Activated CD4-positive, alpha-beta T cell treated with anti-CD3 and anti-CD28 coated beads, Interleukin-2, amount 10 ng/mL, durations not matched to agents 24 days and 14 days (primary cell): ENCODE results near the gene SERPINB10. TPM values are rescaled to one million over a fixed set of nuclear protein-coding genes. Genes with fewer than 3 reads are reported as not detected.

Experiments
- DNase-seq: peaks from one replicate; pipeline ENCODE4 v3.0.0; 2022
- H3K27ac Mint-ChIP-seq: one replicate; pipeline ENCODE4 v1.8.0; 2022; ENCODE audit warnings: mild to moderate bottlenecking, mixed read lengths
- H3K27me3 Mint-ChIP-seq: one replicate; pipeline ENCODE4 v1.8.0; 2022; ENCODE audit warnings: mixed read lengths
- H3K36me3 Mint-ChIP-seq: one replicate; pipeline ENCODE4 v1.8.0; 2022; ENCODE audit warnings: low read depth, mild to moderate bottlenecking, mixed read lengths
- H3K4me1 Mint-ChIP-seq: one replicate; pipeline ENCODE4 v1.8.0; 2021; ENCODE audit warnings: mixed read lengths
- H3K4me3 Mint-ChIP-seq: one replicate; pipeline ENCODE4 v1.8.0; 2022; ENCODE audit warnings: mild to moderate bottlenecking, moderate library complexity, mixed read lengths
- H3K9me3 Mint-ChIP-seq: one replicate; pipeline ENCODE4 v1.8.0; 2021; ENCODE audit warnings: mixed read lengths
- intact Hi-C: fragments of 100-400 bp; cut with micrococcal nuclease; formaldehyde crosslinking; loops from one replicate; pipeline ENCODE4 v1.15.1; 2023
- total RNA-seq: library from RNA; stranded (reverse); gene quantifications from 2 replicates; pipeline ENCODE4 v1.2.3, GENCODE V29; 2022

Gene SERPINB10
- total RNA-seq, 1 donor from 2014 or later, result not detected

DNA sequence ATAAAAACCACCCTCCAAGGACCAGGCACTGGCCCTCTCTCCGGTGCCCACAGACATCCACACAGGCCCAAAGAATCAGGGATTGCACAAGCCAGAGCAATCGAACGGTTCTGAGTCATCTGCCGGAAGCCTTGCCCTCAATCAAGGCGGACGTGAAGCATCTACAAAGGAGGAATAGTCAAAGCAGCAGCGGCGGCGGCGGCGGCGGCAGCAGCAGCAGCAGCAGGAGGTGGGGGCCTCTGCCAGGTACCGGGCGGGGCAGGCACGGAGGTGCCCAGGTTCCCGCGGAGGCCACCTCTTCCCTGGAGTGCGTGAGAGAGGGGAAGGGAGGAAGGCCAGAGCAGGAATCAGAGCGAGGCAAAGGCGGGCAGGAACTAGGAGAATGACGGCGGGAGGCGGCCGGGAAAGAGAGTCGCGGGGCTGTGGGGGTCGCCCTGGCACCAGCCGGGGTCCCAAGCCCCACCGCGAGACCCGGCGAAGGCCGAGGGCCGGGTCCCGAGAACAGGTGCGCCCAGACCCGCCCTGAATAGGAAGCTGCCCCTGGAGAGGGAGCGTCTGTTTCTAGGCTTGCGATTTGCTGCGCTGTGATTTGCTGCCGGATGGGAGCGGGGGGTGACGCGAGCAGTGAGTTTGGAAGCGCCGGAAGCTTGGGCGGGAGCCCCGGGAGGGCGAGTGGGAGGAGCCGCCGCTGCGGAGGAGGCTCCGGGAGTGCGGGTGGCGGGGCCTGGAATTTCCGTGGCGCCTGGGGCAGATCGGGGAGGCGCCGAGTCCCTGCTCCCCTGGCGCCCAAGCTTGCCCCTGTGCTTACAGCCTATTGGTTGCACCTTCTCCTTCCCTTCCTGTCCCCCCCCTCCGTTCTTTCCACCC lies 62.4 kb downstream of the SERPINB10 start, which contains the start of gene SERPINB8:
Gene SERPINB8 (plus strand): TSS at position 140 of the 867 bp plus-strand sequence. CDS start 8,228 bp downstream, outside the sequence.
- Mint-ChIP-seq H3K4me1 (peaks cover 35% of the 10 kb centered on the region), H3K9me3 (no peaks in the 10 kb centered on the region), H3K4me3 (peak within 1 kb of the TSS; percentile 93), H3K36me3 (peaks cover 19% of the 10 kb centered on the region), H3K27ac (peak within 1 kb of the TSS; percentile 92), H3K27me3 (no peaks in the 10 kb centered on the region)
- intact Hi-C loops, result loop anchor here (1.0 to 5.0 kb wide), 4 partner anchors 19 to 548 kb away; partner anchors contain the start of gene VPS4B
- peak; percentile 94 for DNase-seq

DNA sequence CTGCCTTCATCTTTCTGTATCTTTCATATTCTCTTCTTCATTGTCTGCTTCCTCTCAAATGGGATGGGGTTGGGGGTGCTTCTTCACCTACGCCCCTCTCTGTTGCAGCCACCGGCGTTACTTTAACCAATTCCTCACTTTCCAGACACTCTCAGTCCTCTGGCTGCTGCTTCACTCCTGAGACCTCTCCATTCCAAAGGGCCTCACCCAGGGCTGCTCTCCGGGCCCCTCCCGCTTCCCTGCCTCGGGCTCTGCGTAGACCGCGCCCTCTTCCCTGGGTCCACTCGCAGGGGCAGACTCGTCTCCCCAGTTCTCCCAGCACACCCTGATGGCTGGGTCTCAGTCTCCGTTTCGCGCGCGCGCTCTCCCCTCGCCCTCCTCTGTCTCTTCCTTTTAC lies 63.0 kb downstream of the SERPINB10 start:
- DNase-seq, result no peak
- Mint-ChIP-seq H3K9me3 (no peaks in the 10 kb centered on the region), H3K36me3 (peaks cover 19% of the 10 kb centered on the region), H3K27me3 (no peaks in the 10 kb centered on the region), H3K4me3 (peak overlapping the region; percentile 93), H3K4me1 (peaks cover 37% of the 10 kb centered on the region), H3K27ac (peak overlapping the region; percentile 92)
- intact Hi-C loops, result loop anchor here (1.0 to 5.0 kb wide), 4 partner anchors 20 to 549 kb away; partner anchors contain the start of gene VPS4B

DNA sequence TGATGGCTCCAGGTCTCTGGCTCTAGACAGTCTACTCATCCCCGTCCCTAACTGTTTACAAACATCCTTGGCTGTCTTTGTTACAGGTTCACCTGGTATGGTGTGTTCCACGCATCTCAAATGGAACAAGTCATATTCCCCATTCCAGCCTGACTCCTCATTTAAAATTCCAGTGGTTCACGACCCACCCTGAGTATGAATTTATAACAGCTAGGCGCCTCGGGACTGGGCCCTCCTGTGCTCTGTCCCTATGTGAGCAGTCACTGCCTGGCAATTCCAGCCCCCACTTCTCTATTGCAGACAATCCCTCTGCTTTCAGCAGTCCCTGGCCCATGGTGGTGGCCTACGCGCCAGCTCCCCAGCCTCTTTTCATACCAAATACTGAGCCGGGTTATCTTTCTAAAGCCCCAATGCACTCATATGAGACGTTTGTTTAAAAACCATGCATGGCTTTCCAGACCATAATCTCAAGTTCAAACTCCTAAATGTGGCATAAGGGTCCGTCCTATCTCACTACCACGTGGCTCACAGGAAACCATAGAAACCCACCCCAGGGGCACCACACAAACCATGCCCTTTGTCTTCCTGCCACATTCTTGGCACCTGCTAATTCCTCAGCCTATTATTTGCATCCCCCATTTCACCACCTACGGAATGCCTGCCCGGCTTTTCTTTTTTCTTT lies 63.7 kb downstream of the SERPINB10 start:
- intact Hi-C loops, result loop anchor here (2.0 to 5.0 kb wide), 2 partner anchors 23 to 34 kb away; no protein-coding TSS in a partner anchor
- H3K9me3 Mint-ChIP-seq, result no peaks in the 10 kb centered on the region
- peaks cover 19% of the 10 kb centered on the region for H3K36me3 Mint-ChIP-seq
- peak overlapping the region; percentile 92 for H3K27ac Mint-ChIP-seq
- peak overlapping the region; percentile 93 for H3K4me3 Mint-ChIP-seq
- H3K4me1 Mint-ChIP-seq, result peaks cover 37% of the 10 kb centered on the region
- peak; percentile 58 for DNase-seq
- no peaks in the 10 kb centered on the region for H3K27me3 Mint-ChIP-seq

DNA sequence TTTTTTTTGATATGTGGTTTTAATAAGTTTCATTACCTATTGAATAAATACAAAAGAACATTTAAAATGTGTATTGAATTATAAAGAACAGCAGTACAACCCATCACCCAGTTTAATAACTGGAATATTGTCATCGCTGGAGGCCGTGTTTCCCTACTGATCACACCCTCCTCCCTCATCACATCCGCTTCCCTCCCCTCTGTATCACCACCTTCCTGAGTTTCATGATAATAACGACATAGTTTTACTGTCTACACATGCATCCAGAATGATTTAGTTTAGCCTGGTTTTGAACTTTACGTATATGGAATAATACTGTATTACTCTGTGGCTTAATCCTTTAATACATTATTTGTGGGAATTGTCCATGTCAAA lies 64.2 kb downstream of the SERPINB10 start:
- H3K4me3 Mint-ChIP-seq, result peak overlapping the region; percentile 24
- H3K27me3 Mint-ChIP-seq, result no peaks in the 10 kb centered on the region
- intact Hi-C loops, result loop anchor here (5.0 kb wide), 1 partner anchor 35 kb away; no protein-coding TSS in a partner anchor
- peak overlapping the region; percentile 51 for H3K27ac Mint-ChIP-seq
- H3K36me3 Mint-ChIP-seq, result peaks cover 16% of the 10 kb centered on the region
- no peak for DNase-seq
- H3K4me1 Mint-ChIP-seq, result peaks cover 37% of the 10 kb centered on the region
- no peaks in the 10 kb centered on the region for H3K9me3 Mint-ChIP-seq

DNA sequence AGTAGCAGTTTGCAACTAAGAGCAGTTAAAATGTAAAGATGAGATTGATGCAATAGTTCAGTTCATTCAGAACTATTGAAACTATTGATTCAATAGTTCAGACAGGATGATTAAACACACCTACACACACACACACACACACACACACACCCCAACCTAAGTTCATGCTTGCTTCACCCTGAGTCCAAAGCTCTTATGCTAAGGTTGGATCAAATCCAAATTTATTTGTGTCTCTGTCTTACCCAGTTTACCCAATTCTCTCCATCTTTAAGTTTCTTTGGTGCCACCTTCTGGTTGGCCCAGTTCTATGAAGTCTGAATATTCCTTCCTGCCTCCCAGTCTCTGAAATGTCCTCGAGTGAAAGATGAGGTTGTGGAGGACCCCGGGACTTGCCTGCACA lies 67.2 kb downstream of the SERPINB10 start:
- H3K27me3 Mint-ChIP-seq, result no peaks in the 10 kb centered on the region
- H3K36me3 Mint-ChIP-seq, result peaks cover 3% of the 10 kb centered on the region
- H3K27ac Mint-ChIP-seq, result no peak overlapping the region
- DNase-seq, result peak; percentile 73
- intact Hi-C loops, result loop anchor here (1.0 to 5.0 kb wide), 2 partner anchors 12 to 38 kb away; no protein-coding TSS in a partner anchor
- no peak overlapping the region for H3K4me3 Mint-ChIP-seq
- no peaks in the 10 kb centered on the region for H3K9me3 Mint-ChIP-seq
- peaks cover 34% of the 10 kb centered on the region for H3K4me1 Mint-ChIP-seq

DNA sequence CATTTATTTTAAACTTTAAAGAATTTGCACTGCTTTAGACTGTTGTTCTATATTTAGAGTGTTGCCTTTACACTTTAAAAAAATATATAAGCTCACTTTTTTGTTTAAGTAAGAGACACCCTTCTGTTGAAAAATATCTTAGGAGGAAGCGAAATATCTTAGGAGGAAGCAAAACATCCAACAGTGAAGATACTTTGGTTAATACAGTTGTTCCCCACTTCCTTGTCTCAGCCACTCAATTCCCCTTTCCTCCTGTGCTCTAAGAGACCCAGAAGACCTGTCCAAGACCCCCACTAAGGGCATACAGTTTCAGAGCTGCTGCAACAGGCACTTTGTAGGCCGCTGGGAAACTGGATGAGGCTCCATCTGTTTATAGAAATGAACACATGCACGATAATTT lies 67.9 kb downstream of the SERPINB10 start:
- Mint-ChIP-seq H3K4me1 (peaks cover 35% of the 10 kb centered on the region), H3K36me3 (peaks cover 4% of the 10 kb centered on the region), H3K9me3 (no peaks in the 10 kb centered on the region), H3K4me3 (no peak overlapping the region), H3K27ac (no peak overlapping the region), H3K27me3 (no peaks in the 10 kb centered on the region)
- intact Hi-C loops, result loop anchor here (1.0 kb wide), 1 partner anchor 12 kb away; no protein-coding TSS in a partner anchor
- DNase-seq, result peak; percentile 29

DNA sequence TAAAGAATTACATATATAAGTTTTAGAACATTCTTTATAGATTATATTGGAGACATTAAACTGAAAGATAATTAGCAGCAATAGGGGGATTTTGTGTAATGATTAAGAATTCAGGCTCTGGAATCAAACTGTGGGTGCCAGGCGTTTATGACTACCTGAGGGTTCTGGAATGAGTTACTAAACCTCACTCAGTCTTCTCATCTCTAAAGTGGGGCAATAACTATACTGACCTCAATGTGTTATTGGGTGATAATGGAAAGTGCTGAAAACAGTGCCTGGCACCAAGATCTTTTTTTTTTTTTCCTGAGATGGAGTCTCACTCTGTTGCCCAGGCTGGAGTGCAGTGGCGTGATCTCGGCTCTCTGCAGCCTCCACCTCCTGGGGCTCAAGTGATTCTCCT lies 69.3 kb downstream of the SERPINB10 start:
- Mint-ChIP-seq H3K27me3 (no peaks in the 10 kb centered on the region), H3K9me3 (no peaks in the 10 kb centered on the region), H3K36me3 (peaks cover 14% of the 10 kb centered on the region), H3K27ac (no peak overlapping the region), H3K4me3 (no peak overlapping the region), H3K4me1 (peaks cover 34% of the 10 kb centered on the region)
- intact Hi-C loops, result no loop called here
- DNase-seq, result no peak

DNA sequence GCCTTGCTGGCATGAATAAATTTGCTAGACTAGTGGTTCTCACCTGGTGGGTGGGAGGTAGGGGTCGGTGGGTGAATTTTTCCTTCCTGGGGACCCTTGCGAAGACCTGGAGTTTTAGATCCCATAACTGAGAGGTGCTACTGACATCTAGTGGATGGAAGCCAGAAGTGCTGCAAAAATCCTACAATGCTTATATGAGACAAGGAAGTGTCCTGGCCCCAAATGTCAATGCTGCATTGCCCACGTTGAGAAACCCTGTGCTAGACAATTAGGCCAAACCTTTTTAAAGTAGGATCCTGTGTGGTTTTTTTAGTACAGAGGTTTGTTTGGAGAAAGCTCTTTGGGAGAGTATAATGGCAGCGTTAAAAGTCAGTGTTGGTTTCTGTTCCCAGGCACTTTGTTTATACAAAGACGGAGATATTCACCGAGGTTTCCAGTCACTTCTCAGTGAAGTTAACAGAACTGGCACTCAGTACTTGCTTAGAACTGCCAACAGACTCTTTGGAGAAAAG lies 71.7 kb downstream of the SERPINB10 start:
- intact Hi-C loops, result loop anchor here (1.0 to 2.0 kb wide), 4 partner anchors 16 to 461 kb away; no protein-coding TSS in a partner anchor
- Mint-ChIP-seq H3K36me3 (peaks cover 25% of the 10 kb centered on the region), H3K4me3 (peak overlapping the region; percentile 10), H3K27me3 (no peaks in the 10 kb centered on the region), H3K27ac (no peak overlapping the region), H3K9me3 (no peaks in the 10 kb centered on the region), H3K4me1 (peaks cover 29% of the 10 kb centered on the region)
- peak; percentile 85 for DNase-seq

DNA sequence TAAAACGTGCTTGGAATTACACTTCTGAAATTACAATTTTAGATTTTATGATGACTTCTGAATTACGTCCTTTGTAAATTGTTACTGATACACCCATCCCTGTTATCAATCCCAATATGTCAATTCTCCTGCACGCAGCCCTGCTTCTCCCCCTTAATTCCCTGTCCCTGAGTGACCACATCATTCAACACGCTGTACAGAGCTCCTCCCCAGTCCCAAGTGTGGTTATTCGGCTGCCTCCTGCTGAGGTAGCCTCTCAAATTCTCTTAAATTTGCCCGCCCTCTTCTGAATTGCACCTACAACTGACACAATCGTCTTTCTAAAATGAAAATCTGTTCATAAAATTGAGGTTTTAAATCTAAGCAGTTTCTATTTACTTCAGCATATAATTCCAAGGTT lies 72.3 kb downstream of the SERPINB10 start:
- Mint-ChIP-seq H3K9me3 (no peaks in the 10 kb centered on the region), H3K4me3 (no peak overlapping the region), H3K27ac (no peak overlapping the region)

DNA sequence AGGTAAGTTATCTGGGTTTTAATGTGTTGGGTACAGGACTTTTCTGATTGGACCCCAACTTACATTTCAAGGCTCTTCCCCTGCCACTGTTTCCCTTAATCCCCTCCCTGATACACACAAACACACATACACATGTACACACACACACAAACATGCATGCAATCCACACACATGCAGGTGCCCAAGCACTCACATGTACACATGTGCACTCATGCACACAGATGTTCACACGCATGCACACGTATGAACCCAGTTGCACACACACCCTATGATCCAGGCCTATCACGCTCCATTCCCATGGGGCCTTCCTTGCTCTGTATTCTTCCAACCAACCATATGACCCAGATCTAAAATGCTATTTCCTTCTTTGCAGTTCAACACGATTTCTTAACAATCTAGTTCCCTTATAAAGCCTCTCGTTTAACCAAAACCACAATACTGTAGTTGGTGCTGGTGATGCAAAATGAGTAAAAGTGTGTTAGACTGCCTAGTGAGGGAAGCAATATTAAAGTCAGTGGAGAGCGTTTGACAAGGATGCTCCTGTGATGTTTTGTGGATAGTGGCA lies 73.2 kb downstream of the SERPINB10 start:
- Mint-ChIP-seq H3K27ac (no peak overlapping the region), H3K4me3 (no peak overlapping the region), H3K27me3 (no peaks in the 10 kb centered on the region), H3K4me1 (peaks cover 21% of the 10 kb centered on the region), H3K36me3 (peaks cover 28% of the 10 kb centered on the region), H3K9me3 (no peaks in the 10 kb centered on the region)
- intact Hi-C loops, result no loop called here
- DNase-seq, result no peak

More for the DNA sequence above, 72.3 kb downstream of the SERPINB10 start:
- Mint-ChIP-seq H3K4me1 (peaks cover 24% of the 10 kb centered on the region), H3K27me3 (no peaks in the 10 kb centered on the region), H3K36me3 (peaks cover 28% of the 10 kb centered on the region)
- DNase-seq, result no peak
- intact Hi-C loops, result no loop called here

DNA sequence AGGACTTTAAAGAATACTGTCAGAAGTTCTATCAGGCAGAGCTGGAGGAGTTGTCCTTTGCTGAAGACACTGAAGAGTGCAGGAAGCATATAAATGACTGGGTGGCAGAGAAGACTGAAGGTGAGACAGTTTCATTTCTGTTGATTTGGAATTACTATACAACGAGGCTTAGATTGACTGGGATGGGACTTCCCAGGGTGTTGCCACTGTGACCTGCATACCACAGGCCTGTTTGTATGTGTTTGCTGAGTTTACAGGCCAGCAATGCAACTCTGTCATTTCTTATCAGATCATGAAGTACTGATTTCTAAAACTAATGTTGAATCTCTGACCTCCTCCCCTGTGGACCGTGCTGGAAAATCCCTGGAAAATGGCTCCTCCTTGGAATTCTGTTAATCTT lies 74.0 kb downstream of the SERPINB10 start:
- intact Hi-C loops, result no loop called here
- DNase-seq, result no peak
- peaks cover 30% of the 10 kb centered on the region for H3K36me3 Mint-ChIP-seq
- no peaks in the 10 kb centered on the region for H3K27me3 Mint-ChIP-seq
- peak overlapping the region; percentile 11 for H3K27ac Mint-ChIP-seq
- H3K4me1 Mint-ChIP-seq, result peaks cover 21% of the 10 kb centered on the region
- no peaks in the 10 kb centered on the region for H3K9me3 Mint-ChIP-seq
- no peak overlapping the region for H3K4me3 Mint-ChIP-seq

DNA sequence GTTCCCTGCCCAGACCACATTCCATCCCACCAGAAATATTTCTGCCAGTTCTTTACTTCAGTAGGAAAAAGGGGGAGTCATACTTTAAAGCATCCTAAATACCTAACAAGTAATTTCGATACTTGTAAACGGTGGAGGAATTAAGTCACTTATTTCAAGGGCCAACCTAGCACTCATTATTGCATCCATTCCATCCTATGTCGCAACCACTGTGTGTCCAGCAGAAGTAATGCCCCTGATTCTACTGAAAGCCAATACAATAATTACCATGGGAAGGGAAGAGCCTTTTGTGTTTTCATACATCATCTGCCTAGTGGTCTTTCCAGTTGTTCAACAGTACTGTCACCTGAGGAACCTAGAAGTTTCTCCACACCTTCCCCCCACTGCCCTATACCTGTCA lies 74.6 kb downstream of the SERPINB10 start:
- Mint-ChIP-seq H3K4me3 (no peak overlapping the region), H3K36me3 (peaks cover 32% of the 10 kb centered on the region), H3K27ac (no peak overlapping the region), H3K27me3 (no peaks in the 10 kb centered on the region), H3K4me1 (peaks cover 21% of the 10 kb centered on the region), H3K9me3 (no peaks in the 10 kb centered on the region)
- intact Hi-C loops, result no loop called here
- no peak for DNase-seq
